Measurements from ENCODE around the gene RHOJ. TPM values are rescaled to one million over a fixed set of nuclear protein-coding genes. Genes with fewer than 3 reads are reported as not detected.
"Not testable (repeated sequence)": the region's sequence is repeated elsewhere in the genome, so short reads cannot be mapped to it uniquely, and the experiment has no call there.

The RHOJ gene
- total and polyA plus RNA-seq, 2 of the 13 experiments (the other 11 are each of a cell fraction or from before 2014, with no cell fraction given) = 0.22 to 1.3 TPM

GRCh38 chr14:63277591-63278183, 73.4 kb downstream of the RHOJ start:
- ChIA-PET CTCF (ENCODE audit: low intra/inter-chr PET ratio, low total read pairs) (interaction anchor here (1.4 to 2.8 kb wide), 3 partner anchors 103 to 1115 kb away, joined by 17 to 27 read pairs (median 18); no protein-coding TSS in a partner anchor), POLR2A (no interaction called here)
- ATAC-seq = no peak
- TF ChIP-seq ERF (CRISPR knock-in tag; IDR thresholded peaks at IDR 0.05) = no peak
- TF ChIP-seq ZNF552 (CRISPR knock-in tag; IDR thresholded peaks at IDR 0.05; ENCODE audit: borderline replicate concordance) = no peak
- no peak for TF ChIP-seq PHF21A (CRISPR knock-in tag; IDR thresholded peaks at IDR 0.05)
- TF ChIP-seq PRDM10 (CRISPR knock-in tag; IDR thresholded peaks at IDR 0.05; ENCODE audit: low read depth) = no peak
- TF ChIP-seq, protein P1, sequence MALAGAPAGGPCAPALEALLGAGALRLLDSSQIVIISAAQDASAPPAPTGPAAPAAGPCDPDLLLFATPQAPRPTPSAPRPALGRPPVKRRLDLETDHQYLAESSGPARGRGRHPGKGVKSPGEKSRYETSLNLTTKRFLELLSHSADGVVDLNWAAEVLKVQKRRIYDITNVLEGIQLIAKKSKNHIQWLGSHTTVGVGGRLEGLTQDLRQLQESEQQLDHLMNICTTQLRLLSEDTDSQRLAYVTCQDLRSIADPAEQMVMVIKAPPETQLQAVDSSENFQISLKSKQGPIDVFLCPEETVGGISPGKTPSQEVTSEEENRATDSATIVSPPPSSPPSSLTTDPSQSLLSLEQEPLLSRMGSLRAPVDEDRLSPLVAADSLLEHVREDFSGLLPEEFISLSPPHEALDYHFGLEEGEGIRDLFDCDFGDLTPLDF (CRISPR knock-in tag; IDR thresholded peaks at IDR 0.05) = no peak
- TF ChIP-seq ONECUT2 (CRISPR knock-in tag; IDR thresholded peaks at IDR 0.05) = no peak
- no peak for TF ChIP-seq ZNF331 (CRISPR knock-in tag; IDR thresholded peaks at IDR 0.05)
- Histone ChIP-seq H3K79me2 (ENCODE audit: insufficient read depth, low read length) (no peaks in the 10 kb centered on the region), H4K20me1 (ENCODE audit: insufficient read depth, low read length) (no peaks in the 10 kb centered on the region), H3K27me3 (ENCODE audit: control insufficient read depth in 1 of 2, insufficient read depth in 2 of 2, low read length in 2 of 2) (no peaks in the 10 kb centered on the region; a peak in 1 of 5 replicates), H3K9ac (ENCODE audit: insufficient read depth, low read depth, low read length) (no peak overlapping the region), H3K36me3 (replicated peaks in 1 of 2; ENCODE audit: control insufficient read depth in 1 of 2, insufficient read depth in 2 of 2, low read length in 2 of 2) (no peaks in the 10 kb centered on the region), H3K4me1 (ENCODE audit: insufficient read depth, low read length) (no peaks in the 10 kb centered on the region), H3K4me2 (ENCODE audit: low read depth, low read length) (no peak overlapping the region), H3K4me3 (replicated peaks in 1 of 3; ENCODE audit: insufficient read depth in 1 of 3, low read depth in 2 of 3, low read length in 3 of 3) (no peak overlapping the region), H3K27ac (ENCODE audit: extremely low read length, insufficient read depth, low read length) (no peak overlapping the region), H2AFZ (ENCODE audit: low read length) (no peak overlapping the region), H3K9me3 (ENCODE audit: low read length) (no peaks in the 10 kb centered on the region)
- intact Hi-C loops (cut with micrococcal nuclease; ENCODE audit: unreplicated experiment) (loop anchor here (10.0 kb wide), 1 partner anchor 233 kb away; the partner anchor contains the start of gene KCNH5), in situ Hi-C loops (cut with HindIII; ENCODE audit: extremely low pct_ligation_motif_present, low pct_unique_long_range_greater_than_20kb) (loop anchor here (5.0 to 10.0 kb wide), 3 partner anchors 100 to 1115 kb away; partner anchors contain the start of gene KCNH5)
- 0% methylated on average over 2 of the region's 2 CpGs for WGBS (ENCODE audit: low lambda C conversion rate)
- no peak for FAIRE-seq
- BruUV-seq (replicated peaks) = no TSS peak
- DNase-seq (ENCODE audit: low spot score) = no peak

GRCh38 chr14:63279933-63280332, 75.7 kb downstream of the RHOJ start:
- CTCF ChIA-PET (ENCODE audit: low intra/inter-chr PET ratio, low total read pairs); H3K36me3 ChIP-seq (replicated peaks in 1 of 2; ENCODE audit: control insufficient read depth in 1 of 2, insufficient read depth in 2 of 2, low read length in 2 of 2); H3K4me3 ChIP-seq (replicated peaks in 1 of 3; ENCODE audit: insufficient read depth in 1 of 3, low read depth in 2 of 3, low read length in 3 of 3); POLR2A ChIA-PET; H3K9ac ChIP-seq (ENCODE audit: insufficient read depth, low read depth, low read length); H3K4me1 ChIP-seq (ENCODE audit: insufficient read depth, low read length); H3K27me3 ChIP-seq (ENCODE audit: control insufficient read depth in 1 of 2, insufficient read depth in 2 of 2, low read length in 2 of 2); ATAC-seq; DNase-seq (ENCODE audit: low spot score); H3K4me2 ChIP-seq (ENCODE audit: low read depth, low read length); FAIRE-seq; H3K79me2 ChIP-seq (ENCODE audit: insufficient read depth, low read length); H4K20me1 ChIP-seq (ENCODE audit: insufficient read depth, low read length); H3K27ac ChIP-seq (ENCODE audit: extremely low read length, insufficient read depth, low read length); H3K9me3 ChIP-seq (ENCODE audit: low read length); H2AFZ ChIP-seq (ENCODE audit: low read length); BruUV-seq (replicated peaks): not testable (repeated sequence)
- in situ Hi-C loops (cut with HindIII; ENCODE audit: extremely low pct_ligation_motif_present, low pct_unique_long_range_greater_than_20kb) (loop anchor here (5.0 to 10.0 kb wide), 3 partner anchors 103 to 1118 kb away; partner anchors contain the start of gene KCNH5), intact Hi-C loops (cut with micrococcal nuclease; ENCODE audit: unreplicated experiment) (loop anchor here (10.0 kb wide), 1 partner anchor 235 kb away; the partner anchor contains the start of gene KCNH5)
- WGBS (ENCODE audit: low lambda C conversion rate) = 4% methylated on average over 4 of the region's 4 CpGs
